GM21619 (cell line): ENCODE measurements around the gene SLC30A5.
"Not testable (repeated sequence)": the region's sequence is repeated elsewhere in the genome, so short reads cannot be mapped to it uniquely, and the experiment has no call there.

Experiments used
- ATAC-seq: cut with Tn5 transposase; IDR thresholded peaks from one replicate; pipeline ENCODE4 v1.9.1; 2021; ENCODE audit not compliant: unreplicated experiment

The SLC30A5 gene

DNA sequence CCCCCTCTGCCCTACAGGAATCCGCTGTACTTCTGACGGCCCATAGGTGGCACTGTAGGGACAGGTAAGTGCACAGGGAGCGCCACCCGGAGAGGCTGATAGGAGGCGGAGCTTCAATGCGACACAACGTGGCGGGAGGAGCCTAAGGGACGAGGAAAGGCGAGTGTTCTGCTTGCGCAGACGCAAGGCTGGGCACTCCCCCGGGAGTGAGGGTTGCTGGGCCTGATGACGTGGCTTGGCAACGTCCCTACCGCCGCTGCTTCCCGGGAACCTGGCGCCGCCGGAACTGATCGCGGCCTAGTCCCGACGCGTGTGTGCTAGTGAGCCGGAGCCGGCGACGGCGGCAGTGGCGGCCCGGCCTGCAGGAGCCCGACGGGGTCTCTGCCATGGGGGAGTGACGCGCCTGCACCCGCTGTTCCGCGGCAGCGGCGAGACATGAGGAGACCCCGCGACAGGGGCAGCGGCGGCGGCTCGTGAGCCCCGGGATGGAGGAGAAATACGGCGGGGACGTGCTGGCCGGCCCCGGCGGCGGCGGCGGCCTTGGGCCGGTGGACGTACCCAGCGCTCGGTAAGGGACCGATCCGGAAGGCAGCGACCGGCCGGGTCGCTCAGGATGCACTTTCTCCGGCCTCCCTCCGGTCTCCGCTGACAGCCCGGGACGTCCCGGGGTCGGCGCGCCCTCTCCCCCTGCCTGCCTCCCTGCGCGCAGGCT is at the start of gene SLC30A5:
Gene SLC30A5 (plus strand): TSS at position 244 of the 712 bp plus-strand sequence. CDS start 242 bp downstream, at position 486.
- peak; percentile 99 for ATAC-seq

DNA sequence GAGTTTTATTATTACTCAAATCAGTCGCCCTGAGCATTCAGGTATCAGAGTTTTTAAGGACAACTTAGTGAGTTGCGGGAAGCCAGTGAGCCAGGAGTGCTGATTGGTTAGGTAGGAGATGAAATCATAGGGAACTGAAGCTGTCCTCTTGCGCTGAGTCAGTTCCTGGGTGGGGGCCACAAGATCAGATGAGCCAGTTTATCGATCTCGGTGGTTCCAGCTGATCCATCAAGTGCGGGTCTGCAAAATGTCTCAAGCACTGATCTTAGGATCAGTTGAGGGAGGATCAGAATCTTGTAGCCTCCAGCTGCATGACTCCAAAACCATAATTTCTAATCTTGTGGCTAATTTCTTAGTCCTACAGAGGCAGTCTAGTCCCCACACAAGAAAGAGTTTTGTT is 48.6 kb upstream of the SLC30A5 start:
- ATAC-seq, result not testable (repeated sequence)

DNA sequence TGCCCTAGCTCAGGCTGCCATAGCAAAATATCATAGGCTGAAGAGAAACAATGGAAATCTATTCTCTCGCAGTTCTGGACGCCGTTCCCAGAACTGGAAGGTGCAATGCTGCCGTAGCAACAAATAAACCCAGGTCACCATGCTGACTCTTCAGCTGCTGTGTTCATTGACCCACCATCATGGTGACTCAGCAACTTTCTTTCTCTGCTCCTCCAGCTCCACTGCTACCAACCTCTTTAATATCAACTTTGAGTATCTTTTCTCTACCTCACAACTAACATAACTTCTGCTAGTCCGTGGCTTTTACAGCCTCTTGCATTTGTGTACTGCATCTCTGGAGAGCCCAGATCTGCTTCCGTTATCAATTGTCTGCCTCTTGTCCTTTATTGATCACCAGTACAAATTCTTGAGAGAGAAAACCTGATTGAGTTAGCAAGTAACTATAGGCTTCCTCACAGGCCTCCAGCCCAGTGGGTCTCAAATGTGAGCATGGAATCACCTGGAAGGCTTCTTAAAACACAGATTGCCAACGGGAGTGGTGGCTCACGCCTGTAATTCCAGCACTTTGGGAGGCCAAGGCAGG is 47.3 kb upstream of the SLC30A5 start:
- ATAC-seq, result no peak

DNA sequence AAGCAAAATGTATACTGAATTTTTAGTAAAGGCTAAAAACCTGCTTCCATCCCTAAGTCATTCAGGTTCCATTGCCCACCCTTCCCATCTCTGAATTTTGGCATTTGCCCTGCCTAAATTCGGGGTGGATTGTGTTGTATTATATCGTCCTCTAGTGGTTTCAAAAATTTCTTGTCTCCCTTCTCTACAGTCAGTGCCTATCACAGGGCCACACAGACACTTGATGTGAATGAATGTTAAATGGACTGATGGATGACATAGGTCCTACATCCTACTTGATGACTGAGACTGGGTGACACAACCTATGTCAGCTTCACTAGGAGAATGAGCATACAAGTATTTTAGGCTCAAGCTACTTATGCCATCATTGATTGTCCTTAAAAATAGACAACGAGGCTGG is 45.6 kb upstream of the SLC30A5 start:
- ATAC-seq, result no peak

DNA sequence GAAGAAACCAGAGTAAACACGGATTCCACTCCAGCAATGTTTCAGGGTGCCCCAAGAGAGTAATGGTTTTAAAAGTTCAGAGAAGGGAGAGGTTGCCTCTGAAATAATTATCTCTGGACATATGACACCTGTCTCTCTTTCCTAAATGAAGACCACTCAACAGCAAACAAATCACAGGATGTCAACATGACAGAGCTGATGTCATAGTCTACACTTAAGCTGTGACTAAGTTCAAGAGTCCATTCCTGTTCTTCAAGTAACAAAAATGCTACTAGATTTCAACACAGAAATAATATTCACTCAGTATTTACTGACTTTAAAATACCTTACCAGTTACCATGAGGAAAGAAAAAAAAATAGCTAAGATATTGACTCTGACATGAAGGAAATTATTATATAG is 44.7 kb upstream of the SLC30A5 start:
- no peak for ATAC-seq

DNA sequence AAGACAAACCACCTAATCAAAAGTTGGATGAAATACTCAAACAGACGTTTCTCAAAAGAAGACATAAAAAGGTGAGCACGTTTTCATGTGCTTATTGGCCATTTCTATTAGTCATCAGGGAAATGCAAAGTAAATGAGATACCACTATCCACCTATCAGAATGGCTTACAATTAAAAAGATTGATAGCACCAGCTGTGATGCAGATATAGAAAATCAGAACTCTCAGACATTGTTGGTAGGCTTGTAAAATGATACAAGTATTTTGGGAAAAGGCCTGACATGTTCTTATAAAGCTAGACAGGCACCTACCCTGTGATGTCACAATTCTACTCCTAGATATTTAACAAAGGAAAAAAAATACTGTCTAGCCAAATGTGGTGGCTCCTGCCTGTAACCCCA is 44.0 kb upstream of the SLC30A5 start:
- no peak for ATAC-seq

DNA sequence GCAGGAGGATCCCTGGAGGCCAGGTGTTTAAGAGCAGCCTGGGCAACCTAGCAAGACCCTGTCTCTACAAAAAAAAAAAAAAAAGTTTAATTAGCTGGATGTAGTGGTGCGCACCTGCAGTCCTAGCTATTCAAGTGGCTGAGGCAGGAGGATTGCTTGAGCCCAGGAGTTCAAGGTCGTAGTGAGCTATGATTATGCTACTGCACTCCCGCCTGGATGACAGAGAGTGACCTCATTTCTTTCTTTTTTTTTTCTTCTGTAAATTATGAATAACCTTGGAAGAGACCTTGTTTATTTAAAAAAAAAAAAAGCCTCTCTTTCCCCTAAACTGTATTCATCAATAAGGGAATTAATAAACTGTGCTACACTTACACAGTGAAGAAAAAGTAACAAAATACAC is 43.6 kb upstream of the SLC30A5 start:
- ATAC-seq, result no peak

DNA sequence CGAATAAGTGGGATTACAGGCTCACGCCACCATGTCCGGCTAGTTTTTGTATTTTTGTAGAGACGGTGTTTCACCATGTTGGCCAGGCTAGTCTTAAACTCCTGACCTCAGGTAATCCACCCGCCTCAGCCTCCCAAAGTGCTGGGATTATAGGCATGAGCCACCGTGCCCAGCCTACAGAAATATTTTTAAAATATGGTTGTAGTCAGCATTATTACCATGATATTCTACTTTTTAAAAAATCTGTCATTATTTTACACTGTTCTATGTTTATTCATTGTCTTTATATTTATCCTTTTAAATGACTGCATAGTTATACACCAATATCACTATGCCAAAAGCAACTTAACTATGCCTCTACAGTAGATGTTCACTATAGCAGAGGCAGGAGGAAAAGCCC is 41.6 kb upstream of the SLC30A5 start:
- ATAC-seq, result no peak

DNA sequence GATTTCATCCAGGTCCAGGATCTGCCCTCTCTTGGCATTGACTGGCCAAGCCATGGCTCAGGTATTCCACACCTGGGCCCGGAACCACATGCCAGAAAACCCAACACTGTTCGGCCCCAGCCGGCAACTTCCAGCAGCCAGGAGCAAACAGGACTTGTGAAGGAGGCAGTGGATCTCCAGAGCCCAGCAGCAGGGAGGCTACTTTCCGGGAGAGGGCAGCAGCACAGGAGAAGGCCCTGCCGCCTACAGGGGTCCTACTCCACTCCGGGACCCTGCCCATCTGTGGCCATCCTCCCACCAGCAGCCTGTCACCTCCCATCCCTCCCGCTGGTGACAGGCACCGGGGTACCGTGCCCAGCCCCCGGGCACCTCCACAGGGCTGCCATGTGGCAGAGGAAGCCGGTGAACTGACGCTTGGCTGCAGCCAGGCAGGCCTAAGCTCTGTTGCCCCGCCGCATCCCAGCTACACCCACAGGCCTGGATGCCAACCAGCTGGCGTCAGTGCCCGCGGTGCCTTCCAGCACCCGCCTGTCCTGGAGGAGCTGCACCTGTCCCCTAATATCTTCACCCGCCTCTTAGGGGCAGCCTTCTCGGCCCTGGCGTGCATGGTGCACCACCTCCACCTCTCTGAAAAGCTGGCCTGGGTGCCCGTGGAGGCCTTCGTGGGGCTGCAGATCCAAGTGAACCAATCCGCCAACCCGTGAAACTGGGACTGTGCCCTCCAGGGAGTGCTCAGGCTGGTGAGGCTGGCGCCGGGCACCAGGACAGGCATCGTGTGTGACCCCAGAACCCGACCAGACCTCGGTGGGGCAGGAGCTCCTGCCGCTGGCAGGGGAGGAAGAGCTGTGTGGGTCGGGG is 18.9 kb upstream of the SLC30A5 start:
- ATAC-seq, result no peak

DNA sequence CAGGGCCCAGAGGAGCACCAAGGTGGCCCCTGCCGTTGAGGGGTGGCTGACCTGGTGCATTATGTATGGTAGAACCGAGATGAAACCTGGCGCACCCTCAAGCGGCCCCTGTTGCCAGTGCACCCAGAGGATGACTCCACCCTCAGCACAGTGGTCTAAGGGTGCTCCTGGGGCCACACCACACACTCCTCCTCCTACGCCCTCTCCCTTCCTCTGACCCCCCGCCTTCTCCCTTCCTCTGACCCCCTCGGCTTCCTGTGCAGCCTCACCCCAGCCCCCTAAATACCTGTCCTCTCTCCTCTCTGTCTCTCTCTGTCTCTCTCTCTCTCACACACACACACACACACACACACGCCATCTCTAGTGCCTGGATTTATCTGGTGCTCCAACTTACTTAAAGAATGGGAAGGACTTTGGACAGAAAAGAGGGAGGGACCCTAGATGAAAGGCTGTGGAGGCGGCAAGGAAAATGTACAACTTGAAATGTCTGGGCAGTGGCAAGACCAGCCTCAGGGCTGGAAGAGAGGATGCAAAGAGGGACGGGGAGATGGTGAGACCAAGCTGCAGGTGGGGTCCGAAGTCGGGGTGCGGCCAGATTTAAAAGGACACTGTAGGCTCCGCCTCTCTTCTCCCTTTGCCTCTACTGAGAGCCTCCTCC is 18.2 kb upstream of the SLC30A5 start:
- no peak for ATAC-seq

DNA sequence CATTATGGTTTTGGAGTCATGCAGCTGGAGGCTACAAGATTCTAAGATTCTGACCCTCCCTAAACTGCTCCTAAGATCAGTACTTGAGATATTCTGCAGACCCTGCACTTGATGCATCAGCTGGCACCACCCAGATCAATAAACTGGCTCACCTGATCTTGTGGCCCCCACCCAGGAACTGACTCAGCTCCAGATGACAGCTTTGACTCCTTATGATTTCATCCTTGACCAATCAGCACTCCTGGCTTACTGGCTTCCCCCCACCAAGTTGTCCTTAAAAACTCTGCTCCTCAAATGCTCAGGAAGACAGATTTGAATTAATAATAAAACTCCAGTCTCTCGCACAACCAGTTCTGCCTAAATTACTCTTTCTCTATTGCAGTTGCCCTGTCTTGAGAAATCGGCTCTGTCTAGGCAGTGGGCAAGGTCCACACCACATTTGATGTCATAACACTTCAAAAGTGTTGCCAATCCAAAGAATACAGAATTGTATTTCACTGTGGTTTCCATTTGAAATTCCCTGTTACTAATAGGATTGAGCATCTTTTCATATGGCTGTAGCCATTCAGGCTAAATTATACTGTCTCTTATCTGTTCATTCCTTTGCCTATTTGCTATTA is 14.8 kb upstream of the SLC30A5 start:
- ATAC-seq, result no peak

DNA sequence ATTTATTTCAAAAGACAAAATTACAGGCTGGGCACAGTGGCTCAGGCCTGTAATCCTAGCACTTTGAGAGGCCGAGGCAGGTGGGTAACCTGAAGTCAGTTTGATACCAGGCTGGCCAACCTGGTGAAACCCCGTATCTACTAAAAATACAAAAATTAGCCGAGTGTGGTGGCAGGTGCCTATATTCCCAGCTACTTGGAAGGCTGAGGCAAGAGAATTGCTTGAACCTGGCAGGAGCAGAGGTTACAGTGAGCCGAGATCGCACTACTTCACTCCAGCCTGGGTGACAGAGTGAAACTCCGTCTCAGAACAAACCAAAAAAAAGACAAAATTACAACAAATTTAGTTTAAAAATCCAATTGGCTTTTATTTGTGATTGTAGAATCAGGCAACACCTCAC is 14.3 kb upstream of the SLC30A5 start:
- no peak for ATAC-seq

DNA sequence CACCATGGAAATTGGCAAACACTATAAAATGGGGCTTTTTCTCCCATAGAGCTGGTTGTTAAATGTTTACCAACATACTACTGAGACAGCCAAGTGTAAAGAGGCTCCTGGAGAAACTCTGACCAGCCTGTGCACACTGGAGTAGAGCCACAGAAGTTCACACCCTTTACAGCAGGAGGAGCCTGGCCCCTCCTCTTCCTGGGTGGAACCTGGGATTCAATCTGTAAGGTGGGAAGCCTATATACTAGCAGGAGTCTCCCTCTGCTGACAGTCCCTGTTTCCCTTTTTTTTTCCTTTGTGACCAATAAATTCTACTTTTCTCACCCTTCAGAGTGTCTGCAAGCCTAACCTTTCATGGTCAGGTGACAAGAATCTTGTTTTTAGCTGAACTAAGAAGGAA is 10.4 kb upstream of the SLC30A5 start:
- ATAC-seq, result no peak

DNA sequence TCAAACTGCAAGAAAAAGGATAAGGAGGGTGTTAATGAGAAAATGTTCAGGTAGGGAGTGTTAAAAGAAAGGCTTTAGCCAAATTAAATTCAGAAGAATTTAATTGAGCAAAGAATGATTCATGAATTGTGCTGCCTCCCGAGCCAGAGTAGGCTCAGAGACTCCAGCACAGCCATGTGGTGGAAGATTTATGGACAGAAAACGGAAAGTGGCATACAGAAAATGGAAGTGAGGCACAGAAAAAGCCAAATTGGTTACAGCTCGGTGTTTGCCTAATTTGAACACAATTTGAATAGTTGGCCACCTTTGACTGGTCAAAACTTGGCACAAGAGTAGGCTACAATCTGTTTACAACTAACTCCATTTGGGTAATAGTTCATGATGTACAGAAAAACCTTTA is 9.6 kb upstream of the SLC30A5 start:
- ATAC-seq, result no peak

DNA sequence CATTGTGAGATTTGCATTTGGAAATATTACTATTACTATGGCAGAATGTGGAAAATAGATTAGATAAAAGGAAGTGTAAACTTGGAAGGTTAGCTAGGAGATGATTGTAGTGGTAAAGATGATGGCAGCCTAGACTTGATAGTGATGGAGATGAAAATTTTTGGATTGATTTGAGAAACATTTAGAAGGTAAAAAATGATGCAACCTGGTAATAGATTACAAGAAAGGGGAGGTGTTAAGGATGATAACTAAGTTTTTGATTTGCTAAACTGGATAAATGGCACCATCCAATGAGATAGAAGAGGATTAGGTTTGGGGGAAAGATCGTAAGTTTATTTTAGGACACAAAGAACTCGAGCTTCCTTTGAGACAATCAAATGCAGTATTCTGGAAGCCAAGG is 8.9 kb upstream of the SLC30A5 start:
- ATAC-seq, result no peak

DNA sequence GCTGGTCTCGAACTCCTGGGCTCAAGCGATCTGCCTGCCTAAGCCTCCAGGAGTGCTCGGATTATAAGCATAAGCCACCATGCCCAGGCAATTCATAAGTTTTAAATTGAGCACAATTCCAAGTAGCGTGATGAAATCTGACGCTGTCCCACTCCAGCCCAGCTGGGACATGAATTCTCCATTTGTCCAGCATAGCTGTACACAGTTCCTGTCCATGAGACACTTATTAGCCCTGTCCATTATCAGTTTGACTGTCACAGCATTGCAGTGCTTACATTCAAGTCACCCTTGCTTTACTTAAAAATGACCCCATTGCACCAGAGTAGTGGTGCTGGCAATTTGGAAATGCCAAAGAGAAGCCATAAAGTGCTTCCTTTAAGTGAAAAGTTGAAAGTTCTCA is 7.6 kb upstream of the SLC30A5 start:
- ATAC-seq, result no peak

DNA sequence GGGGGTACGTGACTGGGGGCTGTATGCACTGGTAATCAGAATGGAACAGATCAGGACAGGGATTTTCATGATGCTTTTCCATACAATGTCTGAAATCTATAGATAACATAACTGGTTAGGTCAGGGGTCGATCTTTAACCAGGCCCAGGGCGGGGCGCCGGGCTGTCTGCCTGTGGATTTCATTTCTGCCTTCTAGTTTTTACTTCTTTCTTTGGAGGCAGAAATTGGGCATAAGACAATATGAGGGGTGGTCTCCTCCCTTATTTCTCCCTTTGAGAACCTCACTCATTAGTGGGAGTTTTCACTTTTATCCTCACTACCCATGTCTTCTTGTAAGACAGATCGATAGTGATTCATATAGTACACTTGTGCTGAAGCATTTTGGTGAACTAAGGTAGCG is 5.8 kb upstream of the SLC30A5 start:
- ATAC-seq, result not testable (repeated sequence)

DNA sequence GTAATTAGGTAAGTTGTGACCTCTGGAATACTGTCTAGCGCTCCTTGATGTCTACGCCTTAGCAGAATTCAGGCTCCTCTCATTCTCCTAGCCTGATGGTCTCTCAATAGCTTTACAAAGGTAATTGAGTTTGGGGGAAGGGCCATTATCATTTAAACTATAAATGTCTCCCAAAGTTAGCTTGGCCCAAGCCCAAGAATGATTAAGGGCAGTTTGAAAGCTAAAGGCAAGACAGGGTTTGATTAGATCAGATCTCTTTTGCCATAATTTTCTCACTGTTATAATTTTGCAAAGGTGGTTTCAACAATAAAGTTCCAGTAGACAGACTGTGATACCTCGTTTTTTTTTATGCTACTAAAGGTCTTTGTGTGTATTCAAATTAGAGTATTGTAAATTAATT is 3.7 kb upstream of the SLC30A5 start:
- no peak for ATAC-seq

DNA sequence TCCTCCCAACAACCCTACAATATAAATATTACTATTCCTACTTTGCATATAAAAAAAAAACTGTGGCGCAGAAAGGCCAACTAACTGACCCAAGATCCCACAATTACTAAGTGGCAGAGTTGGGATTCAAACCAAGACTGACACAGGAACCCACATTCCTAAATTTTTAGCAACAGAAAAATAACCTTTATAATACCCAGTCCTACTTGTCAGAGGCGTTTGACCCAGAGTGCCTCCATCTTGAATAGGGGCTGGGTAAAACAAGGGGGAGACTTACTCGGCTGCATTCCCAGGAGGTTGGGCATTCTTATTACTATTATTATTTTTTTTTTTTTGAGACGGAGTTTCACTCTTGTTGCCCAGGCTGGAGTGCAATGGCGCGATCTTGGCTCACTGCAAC is 2.0 kb upstream of the SLC30A5 start:
- no peak for ATAC-seq

DNA sequence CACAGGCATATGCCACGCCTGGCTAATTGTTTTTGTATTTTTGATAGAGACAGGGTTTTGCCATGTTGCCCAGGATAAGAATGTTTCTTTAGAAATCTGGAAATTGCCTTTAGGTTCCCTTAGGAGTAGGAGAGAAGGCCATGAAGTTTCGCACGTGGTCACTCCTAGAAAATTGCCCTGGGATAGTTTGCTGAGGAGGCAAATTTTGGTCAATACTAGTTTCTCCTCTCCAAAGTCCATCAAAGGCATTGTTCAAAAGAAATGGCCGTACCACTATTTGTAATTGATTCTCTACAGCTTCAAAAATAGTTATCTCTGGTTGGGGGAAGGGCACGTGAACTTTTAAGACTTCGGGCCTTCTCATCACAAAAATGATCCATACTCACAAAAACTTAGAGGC is 845 bp upstream of the SLC30A5 start:
- ATAC-seq, result no peak

DNA sequence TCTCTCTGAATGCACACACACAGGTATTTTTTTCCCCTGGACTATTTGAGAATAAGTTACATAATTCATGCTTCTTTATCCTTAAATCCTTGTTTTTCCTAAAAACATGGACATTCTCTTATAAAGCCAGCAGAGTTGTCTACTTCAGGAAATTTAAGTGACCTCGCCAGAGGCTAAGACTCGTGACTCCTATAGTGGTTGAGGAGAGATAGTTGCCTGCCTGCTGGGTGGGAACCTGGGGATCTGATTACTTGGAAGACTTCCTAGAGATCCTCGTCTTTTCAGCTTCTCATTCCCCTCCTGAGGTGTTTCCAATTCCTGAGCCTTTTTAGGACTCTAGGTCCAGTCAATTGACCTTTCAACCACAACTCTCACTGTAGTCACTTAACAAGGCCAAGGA is 5.5 kb downstream of the SLC30A5 start:
- no peak for ATAC-seq
